GM21447 (cell line): Measurements from ENCODE around the gene CDH4.

Experiments used
- ATAC-seq: cut with Tn5 transposase; IDR thresholded peaks from one replicate; pipeline ENCODE4 v1.9.1; 2021; ENCODE audit not compliant: unreplicated experiment

CDH4 gene

DNA sequence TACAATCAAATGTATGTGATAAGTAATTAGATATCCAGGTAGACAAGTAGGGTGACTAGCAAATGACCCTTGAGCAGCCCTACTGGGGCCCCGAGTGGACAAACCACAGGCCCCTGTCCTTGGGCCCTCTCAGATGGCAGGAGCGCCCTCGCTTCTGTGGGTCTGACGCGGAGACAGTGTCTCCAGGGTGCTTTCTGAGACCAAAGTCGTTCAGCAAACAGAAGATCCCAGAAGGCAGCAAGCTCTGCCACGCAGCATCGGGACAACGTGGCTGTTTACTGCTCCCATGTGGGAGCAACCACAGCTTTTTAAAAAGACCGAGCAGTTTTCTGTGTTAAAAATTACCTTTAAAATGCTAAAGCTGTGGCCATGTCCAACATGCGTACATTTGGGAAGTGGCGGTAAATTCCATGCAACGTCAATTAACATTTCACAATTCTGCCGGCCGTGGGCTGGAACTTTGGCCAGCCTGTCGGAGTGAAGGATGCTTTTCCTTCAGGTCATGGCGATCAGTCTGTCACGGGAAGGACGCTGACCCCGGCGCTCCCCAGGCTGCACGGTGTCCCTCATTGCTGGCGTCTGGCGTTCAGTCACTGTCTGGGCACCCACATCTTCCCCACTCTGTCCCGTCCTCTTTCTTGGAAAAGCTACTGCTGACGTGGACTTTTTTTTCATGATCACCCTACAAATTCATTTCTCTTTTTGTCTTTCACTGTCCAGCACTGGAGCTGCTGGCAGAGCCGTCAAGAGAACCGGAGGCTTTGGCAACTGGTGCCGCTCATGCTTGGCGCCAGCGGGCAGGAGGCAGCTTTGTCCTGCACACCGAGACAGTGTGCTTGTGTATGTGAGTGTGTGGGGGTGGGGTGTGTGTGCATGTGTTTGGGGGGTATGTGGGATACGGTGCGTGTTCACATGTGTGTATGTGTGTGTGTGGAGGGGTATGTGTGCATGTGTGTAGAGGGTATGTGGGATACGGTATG, 293.1 kb downstream of the CDH4 start:
- no peak for ATAC-seq

DNA sequence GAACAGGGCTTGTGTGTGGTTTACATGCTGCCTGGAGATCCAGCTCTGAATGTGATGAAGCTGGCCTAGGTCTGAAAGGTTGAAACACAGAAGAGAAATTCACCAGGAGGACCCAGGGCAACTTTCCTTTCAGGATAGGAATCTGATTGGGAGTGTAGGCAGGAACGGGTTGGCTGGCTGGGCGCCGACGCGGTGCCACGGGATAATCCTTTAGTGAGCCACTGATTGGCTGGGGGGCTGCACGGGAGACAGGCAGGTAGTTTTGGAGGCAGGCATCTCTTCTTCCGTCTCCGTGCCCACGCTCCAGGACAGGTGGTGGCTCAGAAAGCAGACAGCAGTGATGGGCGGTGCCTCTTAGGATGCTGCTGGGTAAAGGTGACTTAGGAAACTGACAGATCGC, 294.6 kb downstream of the CDH4 start:
- no peak for ATAC-seq

GRCh38 chr20:61548069-61548468, 296.0 kb downstream of the CDH4 start:
- ATAC-seq, result no peak

DNA sequence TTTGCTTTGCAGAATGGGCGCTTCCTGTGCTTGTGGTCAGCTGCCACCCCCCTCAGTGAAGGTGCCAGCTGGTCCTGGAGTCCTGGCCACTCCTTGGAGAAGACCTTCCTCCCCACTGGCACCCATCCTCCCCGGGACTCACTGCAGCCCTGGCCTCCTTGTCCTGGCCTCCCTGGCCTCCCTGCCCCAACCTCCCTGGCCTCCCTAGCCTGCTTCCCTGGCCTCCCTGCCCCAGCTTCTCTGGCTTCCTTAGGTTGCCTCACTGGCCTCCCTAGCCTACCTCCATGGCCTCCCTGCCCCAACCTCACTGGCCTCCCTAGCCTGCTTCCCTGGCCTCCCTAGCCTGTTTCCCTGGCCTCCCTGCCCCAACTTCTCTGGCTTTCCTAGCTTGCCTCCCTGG, 297.8 kb downstream of the CDH4 start:
- ATAC-seq, result no peak

GRCh38 chr20:61551401-61551800, 299.3 kb downstream of the CDH4 start:
- ATAC-seq, result no peak

- no peak for ATAC-seq
Measured at GRCh38 chr20:61554617-61555016, 302.6 kb downstream of the CDH4 start.

DNA sequence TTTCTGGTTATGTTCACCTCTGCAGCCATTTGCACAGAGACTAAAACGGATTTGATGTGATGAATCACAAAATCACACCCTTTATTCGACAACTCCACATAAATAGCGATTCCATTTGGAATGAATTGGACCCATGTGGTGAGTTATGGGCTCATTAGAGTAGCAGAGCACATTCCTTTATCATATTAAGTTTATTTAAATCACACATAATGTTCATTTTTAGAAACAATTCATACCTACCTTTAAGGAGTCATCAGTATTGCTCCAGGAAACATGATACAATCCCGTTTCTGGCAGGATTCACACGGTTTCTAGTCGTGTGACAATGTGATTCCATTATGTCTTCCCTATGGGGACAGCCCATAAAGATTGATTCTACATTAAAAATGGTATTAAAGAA, 303.5 kb downstream of the CDH4 start:
- ATAC-seq, result no peak

DNA sequence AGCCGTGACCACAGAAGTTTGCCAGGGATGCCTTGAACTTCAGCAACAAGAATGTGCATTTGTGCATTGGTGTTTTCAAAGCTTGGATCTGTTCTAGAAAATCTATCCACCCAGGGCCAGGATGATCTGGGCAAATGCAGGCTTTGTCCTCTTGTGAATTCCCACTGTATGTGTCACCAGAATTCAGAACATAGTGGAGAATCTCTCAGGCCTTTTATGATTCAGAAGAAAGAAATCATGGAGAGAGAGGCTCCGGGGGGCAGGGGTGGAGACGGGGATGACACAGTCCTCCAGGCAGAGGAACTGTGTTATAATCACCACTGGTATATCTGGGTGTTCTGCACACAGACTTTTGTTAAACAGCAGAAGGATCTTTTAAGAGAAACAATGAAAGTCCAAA, 304.1 kb downstream of the CDH4 start:
- no peak for ATAC-seq

DNA sequence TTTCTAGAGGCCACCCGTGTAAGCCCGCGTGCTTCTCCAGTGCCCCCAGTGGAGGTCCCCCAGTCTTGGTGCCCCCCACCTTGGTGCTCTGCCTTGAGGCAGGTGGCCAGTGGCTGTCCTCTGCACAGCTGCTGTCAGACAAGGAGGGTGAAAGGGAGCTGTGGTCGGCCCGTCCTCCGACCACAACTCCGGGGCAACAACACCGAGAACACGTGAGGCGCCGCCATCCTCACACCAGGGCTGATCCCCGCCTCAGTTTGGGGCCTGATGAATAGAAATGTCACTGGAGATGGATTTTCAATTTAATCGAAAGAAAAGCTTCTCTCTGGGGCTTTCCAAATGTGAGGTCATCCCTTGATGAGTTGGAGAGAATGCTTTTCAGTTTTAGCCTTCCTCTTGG, 304.6 kb downstream of the CDH4 start:
- ATAC-seq, result no peak

GRCh38 chr20:61557621-61558020, 305.6 kb downstream of the CDH4 start:
- no peak for ATAC-seq

DNA sequence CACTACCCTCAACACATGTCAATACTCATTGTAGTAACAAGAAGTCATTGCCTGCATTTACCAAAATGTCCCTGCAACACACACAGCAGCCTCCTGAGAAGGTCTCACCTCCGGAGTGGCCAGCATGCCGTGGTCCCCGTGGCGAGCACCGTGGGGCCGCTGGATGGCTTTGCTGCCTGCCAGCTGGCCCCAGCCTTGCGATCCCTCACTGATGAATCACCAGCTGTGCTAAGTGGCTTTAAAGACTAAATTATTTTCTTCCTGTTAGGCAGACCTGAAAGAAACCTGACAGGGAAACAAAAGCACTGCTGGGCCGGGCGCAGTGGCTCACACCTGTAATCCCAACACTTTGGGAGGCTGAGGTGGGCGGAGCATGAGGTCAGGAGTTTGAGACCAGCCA, 306.7 kb downstream of the CDH4 start:
- no peak for ATAC-seq

GRCh38 chr20:61559706-61560315, 307.8 kb downstream of the CDH4 start:
- ATAC-seq, result no peak

DNA sequence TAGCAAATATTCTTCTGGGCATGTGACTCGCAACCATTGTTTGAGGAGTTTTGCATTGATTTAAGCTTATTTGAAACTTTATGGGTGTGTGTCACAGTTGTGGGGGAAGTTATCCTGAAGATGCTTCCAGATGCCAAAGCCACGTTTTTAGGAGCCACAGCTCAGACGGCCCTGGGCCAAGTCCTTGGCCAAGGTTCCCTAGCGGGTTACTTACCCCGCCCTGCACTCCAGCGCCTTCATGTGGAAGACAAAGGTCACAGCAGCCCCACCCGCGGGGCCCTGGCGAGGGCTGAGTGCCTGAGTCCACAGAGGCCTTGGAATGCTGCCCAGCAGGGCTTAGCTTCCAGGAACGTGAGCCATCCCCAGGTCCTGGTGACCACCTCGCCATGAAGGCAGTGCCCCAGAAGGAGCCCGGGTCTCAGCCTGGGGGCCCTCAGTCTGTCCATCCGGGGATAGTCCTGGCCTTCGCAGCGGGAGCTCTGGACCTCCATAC, 308.3 kb downstream of the CDH4 start:
- ATAC-seq, result no peak

GRCh38 chr20:61561111-61561830, 309.2 kb downstream of the CDH4 start:
- ATAC-seq, result no peak

DNA sequence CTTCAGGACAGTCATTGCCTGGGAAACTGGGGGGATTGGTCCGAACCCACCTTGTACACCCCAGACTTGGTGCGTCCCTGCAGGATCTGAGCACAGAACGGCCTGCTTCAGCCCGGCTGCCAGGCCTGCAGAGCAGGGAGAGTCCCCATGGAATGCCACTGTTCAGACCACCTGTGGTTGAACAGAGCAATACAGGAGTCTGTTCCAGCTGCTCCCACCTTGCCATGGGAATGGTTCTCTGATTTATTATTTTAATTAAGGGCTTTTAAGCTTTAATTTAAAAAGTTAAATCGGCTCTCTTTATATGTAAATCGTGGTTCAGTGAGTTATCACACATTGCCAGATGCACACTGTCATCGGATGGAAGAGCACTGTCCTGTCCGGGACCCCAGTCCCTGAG, 310.4 kb downstream of the CDH4 start:
- no peak for ATAC-seq

DNA sequence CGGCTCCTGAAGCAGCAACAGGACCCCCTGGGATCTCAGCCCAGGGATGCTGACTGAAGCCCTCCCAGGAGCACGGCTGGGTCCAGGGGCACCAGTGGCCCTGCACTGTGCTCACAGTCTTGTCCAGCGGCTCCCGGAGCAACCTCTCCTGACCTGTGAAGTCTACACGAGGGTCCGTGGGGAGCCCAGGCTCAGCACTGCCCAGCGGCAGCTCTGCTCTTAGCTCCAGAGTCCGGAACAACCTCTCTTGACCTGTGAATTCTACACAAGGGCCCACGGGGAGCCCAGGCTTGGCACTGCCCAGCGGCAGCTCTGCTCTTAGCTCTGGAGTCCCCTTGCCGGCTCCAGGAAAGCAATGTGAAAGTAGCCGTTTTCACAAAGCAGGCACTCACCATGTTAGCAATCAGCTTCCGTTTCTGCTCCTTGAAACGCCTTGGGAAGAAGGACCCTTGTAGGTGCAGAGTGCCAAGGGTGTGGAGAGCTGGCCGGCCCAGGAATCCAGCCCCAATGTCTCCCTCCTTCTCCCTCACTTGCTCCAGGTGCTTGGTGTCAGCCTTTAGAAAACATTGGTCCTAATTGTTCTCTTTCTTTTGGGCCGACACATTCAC, 310.9 kb downstream of the CDH4 start:
- ATAC-seq, result no peak

GRCh38 chr20:61564628-61565027, 312.6 kb downstream of the CDH4 start:
- no peak for ATAC-seq

DNA sequence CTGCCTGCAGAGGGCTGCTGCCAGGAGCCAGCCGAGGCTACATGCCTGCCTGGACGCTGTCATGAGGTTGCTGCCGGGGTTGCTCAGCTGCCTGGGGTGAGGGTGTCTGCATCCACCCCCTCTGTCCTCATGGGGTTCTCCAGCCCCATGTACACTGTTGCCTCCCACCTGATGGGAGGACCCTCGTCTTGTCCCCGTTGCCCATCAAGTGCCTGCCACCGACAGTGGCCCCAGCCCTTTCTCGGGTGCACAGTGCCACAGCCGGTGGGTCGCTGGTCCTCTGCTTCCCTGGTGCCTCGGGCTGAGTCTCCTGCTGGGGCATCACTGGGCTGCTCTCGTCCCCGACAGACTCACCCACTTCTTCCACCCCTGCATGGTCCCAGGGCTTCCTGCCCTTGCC, 313.7 kb downstream of the CDH4 start:
- ATAC-seq, result no peak

DNA sequence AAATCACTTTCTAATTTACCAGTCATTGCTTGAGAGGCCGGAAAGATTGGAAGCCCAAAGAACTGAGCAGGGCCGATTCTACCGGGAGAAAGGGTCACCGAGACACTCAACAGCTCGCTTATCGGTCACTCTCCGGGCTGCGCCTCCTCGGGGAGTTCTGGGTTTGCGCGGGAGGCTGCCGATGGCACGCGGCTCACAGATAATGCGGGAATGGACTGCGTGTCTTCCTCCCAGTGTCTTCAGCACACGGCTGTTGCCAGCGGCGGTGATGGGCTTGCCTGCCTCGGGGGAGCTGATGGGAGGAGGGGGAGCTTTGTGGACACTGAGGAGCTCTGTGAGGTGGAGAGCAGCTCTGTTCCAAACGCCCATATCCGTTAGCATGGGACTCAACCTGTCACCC, 314.6 kb downstream of the CDH4 start:
- no peak for ATAC-seq

DNA sequence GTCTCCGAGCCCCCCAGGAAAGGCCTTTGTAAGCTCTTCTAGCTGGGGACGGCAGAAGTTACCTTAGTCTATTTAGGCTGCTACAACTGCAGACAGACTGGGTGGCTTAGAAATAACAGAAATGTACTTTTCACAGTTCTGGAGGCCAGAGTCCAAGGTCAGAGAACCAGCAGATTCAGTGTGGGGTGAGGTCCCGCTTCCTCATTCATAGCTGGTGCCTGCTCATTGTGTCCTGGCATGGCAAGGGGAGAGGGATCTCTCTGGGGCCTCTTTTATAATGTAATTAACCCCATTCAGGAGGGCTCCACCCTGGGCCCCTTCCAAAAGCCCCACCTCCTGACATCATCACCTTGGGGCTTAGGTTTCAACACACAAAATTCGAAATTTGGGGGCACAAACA, 315.1 kb downstream of the CDH4 start:
- no peak for ATAC-seq

DNA sequence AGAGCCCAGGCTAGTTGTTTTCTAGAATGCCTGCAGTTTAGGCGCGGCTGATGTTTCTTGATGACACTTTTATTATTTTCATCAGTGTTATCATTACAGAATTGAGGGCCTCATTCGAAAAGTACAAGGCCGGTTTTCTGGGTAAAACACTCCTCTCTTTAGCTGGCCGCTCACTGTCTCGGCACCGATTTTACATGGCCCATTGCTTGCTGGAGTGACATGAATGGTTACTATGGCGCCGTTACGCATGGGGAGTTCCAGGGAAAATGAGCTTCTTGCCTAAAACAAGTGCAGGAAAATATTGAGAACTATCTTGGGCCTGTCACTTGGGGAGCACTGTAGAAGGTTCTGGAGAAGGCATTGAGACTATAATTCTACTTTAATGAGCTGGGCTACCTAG, 317.8 kb downstream of the CDH4 start:
- no peak for ATAC-seq
